HG03378 (cell line): ENCODE measurements around the gene CXorf49.
"Not testable (repeated sequence)": the region's sequence is repeated elsewhere in the genome, so short reads cannot be mapped to it uniquely, and the experiment has no call there.

ENCODE experiments used
- ATAC-seq: cut with Tn5 transposase; IDR thresholded peaks from one replicate; pipeline ENCODE4 v1.9.1; 2021; ENCODE audit warnings: mild to moderate bottlenecking, moderate library complexity; ENCODE audit not compliant: unreplicated experiment

Gene CXorf49

GRCh38 chrX:71718185-71718584 lies at the start of gene CXorf49:
TSS of gene CXorf49 (minus strand) at chrX:71718285. CDS start at chrX:71718151, 134 bp downstream.
- ATAC-seq = not testable (repeated sequence)

GRCh38 chrX:71767134-71767533 lies 49.0 kb upstream of the CXorf49 start:
- ATAC-seq = not testable (repeated sequence)

- ATAC-seq = not testable (repeated sequence)
Observed at GRCh38 chrX:71765613-71766012, 47.5 kb upstream of the CXorf49 start.

DNA sequence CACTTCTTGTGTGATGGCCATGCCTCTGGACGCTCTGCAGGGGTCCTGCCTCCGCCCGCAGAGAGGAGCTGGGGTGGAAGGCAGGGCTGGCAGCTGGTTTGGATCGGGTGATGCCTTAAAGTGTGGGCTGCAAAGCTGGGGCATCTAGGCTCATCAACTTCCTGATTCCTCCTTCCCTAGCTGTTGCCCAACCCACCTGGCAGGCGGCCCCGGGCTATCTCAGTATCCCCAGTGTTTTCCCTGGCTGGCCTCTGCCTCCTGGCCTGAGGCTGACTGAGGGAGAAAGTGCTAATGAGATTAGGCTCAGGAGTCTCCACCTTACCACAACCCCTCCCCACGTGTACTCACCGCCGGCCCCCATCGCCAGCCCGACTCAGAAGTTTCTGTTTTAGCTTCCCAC lies 46.7 kb upstream of the CXorf49 start:
- not testable (repeated sequence) for ATAC-seq

DNA sequence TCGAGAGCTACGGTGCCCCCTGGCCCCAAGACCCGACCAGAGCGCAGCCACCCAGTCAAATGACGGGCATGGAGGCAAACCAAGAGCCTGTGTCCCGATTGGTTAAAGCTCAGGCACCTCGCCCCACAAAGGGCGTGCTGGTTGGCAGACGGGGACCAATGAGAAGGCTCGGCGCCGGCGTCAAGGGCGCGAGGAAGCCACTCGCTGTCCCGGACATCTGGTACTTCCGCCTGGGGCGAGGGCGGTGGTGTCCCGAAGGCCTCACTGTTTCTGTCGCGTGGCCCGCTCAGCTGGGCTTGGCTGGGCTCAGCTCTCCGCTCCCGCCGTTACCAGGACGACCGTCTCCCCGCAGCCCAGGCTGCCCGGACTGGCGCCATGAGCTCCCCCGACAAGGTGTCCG lies 45.0 kb upstream of the CXorf49 start, which contains the start of gene CXorf49B:
Gene CXorf49B (plus strand): TSS at position 301 of the 400 bp plus-strand sequence. CDS start 75 bp downstream, at position 376.
- ATAC-seq = not testable (repeated sequence)

DNA sequence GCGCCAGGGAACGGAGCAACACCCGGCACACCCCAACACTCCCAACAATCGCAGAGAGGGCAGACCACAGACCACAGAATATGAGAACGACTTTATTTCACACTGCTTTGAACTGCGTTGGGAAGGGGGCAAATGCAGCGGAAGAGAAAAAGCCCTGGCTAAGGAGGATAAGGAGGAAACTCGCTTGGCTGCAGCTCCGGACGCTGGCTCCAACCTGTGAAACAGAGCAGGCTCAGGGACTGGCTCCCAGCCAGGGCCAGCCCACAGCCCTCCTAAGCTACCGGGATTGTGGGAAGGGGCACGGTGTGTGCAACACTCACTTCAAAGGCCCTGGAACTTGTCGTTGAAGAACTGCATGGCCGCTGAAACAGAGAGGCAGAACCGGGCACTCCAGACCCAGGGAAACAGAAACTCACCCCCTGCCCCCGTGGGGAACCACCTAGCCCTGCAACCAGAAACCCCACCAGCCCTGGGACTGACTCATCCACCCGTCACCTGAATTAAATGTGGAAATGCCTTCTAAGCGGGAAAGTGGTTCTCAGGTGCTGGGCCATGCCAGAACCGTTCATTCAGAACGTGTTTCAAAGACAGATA lies 42.7 kb upstream of the CXorf49 start:
- ATAC-seq = not testable (repeated sequence)

DNA sequence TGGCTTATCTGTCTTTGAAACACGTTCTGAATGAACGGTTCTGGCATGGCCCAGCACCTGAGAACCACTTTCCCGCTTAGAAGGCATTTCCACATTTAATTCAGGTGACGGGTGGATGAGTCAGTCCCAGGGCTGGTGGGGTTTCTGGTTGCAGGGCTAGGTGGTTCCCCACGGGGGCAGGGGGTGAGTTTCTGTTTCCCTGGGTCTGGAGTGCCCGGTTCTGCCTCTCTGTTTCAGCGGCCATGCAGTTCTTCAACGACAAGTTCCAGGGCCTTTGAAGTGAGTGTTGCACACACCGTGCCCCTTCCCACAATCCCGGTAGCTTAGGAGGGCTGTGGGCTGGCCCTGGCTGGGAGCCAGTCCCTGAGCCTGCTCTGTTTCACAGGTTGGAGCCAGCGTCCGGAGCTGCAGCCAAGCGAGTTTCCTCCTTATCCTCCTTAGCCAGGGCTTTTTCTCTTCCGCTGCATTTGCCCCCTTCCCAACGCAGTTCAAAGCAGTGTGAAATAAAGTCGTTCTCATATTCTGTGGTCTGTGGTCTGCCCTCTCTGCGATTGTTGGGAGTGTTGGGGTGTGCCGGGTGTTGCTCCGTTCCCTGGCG lies 2.3 kb upstream of the CXorf49 start:
- ATAC-seq = not testable (repeated sequence)

GRCh38 chrX:71719195-71719594 lies 1.1 kb upstream of the CXorf49 start:
- ATAC-seq = not testable (repeated sequence)

GRCh38 chrX:71716323-71716722 lies 1.8 kb downstream of the CXorf49 start:
- ATAC-seq = not testable (repeated sequence)

DNA sequence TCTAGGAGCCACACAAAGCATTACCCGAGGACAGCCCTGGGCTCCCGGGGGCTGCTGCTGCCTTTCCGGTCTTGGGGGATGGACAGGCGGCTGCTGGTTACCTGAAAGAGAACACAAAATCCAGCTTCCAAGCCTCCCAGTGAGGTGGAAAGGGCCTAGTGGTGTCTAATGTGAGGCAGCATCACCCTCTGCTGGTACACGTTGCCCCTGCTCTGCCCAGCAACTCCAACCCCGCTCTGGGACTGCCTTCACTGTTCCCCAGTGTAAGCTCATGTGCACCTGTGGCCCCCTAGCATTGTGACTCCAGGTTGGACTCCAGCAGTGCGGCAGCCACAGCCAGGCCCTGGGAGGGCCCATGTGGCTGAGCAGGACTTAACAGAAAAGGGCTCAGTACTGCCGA lies 2.5 kb downstream of the CXorf49 start:
- not testable (repeated sequence) for ATAC-seq

DNA sequence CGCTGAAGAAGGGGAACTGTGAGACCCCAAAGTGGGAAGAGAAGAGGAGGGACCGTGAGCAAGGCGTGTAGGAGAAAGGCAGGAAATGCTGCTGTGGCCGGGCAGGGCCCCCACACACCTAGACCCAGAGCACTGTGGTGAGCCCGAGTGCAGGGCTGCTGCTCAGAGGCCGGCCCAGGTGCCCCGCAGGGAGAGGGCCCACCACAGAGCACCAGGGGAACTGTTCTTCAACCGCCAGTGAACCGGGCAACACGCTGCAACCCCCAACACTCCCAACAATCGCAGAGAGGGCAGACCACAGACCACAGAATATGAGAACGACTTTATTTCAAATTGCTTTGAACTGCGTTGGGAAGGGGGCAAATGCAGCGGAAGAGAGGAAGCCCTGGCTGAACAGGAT lies 4.0 kb downstream of the CXorf49 start:
- not testable (repeated sequence) for ATAC-seq

DNA sequence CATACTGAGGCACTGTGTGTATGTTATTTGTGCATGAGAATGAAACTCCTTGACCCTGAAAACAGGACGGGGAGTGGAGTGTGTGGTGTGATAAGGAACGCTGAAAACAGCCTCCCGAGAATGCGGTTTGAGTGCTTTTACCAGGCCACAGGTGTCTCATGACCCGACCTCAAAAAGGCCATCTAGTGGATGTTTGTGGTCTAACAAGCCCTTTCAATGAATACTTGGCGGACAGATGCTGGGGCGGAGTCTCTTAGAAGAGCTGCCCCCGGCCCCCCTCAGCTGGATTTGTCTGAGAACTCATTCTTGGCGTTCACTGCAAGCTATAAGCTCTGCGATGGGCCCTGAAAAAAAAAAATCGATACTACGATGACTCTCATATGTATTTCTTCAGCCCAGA lies 15.2 kb downstream of the CXorf49 start:
- ATAC-seq = not testable (repeated sequence)

GRCh38 chrX:71699023-71699344 lies 19.1 kb downstream of the CXorf49 start:
- not testable (repeated sequence) for ATAC-seq

DNA sequence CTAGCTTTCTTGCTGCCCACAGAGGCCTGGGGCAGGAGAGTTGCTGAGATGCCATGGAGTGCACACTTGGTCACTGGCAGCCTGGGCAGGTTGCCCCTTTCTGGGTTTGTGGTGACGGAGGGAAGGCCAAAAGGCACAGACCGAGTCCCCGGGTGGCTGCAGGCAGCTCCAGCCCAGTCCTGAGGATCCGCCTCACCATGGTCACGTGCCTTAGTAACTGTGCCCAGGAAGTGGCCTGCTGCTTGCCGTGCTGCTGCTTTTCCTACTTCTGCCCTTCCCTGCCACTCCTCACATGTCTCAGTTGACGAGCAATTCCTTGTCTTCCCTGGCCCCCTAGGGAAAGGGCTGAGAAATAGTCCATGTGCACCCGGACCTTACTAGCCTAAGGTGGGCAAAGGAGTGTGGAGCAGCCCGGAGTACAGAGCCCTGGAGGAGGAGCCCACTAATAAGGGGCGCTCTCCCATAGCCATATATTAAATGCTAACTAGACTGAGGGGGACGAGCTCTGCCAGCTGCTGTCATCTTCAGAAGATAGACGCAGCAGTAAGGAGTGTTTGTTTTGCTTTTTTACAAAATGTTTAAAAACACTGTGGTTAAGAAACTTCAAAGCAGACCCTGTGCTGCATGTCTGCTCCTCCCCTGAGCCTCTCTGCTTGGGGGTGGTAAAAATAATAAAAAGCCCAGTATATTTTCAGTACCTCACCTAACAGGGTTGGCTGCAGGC lies 19.6 kb downstream of the CXorf49 start:
- ATAC-seq = not testable (repeated sequence)

DNA sequence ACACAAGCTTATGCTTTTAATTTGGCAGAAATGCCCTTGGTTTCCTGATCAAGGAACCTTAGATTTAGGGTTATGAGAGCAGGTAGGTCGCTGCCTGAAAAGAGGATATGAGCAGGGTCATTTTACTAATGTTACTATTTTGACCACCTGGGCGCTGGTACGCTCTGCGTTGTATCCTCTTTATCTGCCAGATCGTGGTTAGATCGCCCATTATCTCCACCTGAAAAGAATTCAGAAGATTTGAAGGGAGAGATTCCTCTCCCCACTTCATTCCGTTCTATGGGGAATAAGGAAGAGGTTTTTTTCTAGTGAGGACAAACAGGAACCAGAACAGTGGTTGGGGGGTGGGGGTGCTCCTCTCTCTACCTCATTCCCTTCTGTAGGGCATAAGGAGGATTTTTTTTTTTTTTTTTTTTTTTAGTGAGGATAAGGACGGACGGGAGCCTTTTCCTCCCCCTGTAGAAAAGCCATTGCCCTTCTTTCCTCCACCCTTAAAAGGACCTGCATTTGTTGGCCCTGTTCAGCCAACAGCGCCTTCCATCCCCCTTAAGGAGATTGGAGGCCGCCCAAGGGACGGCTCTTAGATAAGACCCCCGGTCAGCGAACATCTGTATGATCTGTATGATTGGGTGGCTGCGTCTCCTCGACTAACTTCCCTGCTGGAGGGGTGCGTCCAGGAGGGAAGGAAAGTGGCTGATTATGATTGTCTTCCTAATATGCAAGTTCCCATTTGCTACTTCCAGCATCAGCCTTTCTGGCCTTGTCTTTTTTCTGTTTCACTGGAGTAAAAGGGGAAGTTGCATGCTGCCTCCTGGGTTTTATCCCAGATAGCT lies 20.4 kb downstream of the CXorf49 start:
- not testable (repeated sequence) for ATAC-seq

DNA sequence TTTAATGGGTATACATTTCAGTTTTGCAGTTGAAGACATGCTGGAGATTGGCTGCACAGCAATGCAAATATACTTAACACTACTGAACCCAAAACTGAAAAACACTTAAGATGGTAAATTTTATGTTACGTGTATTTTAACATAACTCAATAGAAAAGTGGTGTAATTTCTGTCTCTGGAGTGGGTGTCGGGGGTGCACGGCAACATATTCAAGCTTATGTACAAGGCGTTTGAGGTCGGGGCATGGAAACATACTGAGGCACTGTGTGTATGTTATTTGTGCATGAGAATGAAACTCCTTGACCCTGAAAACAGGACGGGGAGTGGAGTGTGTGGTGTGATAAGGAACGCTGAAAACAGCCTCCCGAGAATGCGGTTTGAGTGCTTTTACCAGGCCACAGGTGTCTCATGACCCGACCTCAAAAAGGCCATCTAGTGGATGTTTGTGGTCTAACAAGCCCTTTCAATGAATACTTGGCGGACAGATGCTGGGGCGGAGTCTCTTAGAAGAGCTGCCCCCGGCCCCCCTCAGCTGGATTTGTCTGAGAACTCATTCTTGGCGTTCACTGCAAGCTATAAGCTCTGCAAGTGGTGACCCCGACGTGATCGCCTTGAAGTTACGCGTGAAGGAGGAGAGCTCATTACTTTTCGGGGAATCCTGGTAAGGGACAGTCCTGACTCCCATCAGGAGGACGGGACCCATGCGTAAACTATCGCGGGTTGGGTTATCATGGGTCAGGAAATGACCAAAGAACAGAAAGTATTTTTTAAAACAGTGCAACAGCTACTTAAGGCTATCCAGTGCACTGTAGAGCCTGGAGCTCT lies 21.2 kb downstream of the CXorf49 start:
- not testable (repeated sequence) for ATAC-seq

DNA sequence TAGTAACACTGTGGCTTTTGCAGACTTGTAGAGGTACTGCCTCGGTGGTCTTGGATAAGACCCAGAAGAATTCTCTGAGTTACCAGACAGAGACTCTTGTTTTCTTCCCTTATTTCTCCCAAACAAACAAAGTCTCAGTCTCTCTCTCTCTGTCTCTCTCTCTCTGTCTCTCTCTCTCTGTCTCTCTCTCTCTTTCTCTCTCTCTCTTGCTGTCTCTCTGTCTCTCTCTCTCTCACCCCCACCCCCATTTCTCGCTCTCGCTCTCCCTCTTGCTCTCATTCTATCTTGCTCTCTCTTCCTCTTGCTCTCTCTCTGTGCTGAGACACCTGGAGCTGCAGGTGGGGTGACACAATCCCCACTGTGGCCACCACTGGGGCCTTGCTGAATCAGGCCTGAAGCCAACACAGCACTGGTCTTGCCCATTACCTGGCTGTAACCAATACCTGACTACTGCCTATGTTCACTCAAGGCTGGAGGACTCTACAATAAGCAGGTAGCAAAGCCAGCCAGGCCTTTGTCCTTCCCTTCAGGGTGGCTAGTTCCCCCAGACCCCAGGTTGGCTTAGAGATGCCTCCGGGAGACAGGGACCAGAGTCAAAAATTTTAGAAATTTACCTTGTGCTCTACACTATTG lies 38.4 kb downstream of the CXorf49 start:
- no peak for ATAC-seq

- not testable (repeated sequence) for ATAC-seq
Observed at GRCh38 chrX:71677195-71677594, 40.9 kb downstream of the CXorf49 start.

GRCh38 chrX:71676068-71676795 lies 41.9 kb downstream of the CXorf49 start:
- ATAC-seq = not testable (repeated sequence)
